DND-41 (cell line): ENCODE results near the gene CHP1.
"Not testable (repeated sequence)": the region's sequence is repeated elsewhere in the genome, so short reads cannot be mapped to it uniquely, and the experiment has no call there.

Experiments
- CTCF ChIP-seq: IDR thresholded peaks from 2 replicates; pipeline ENCODE4 v1.5.1; 2012; ENCODE audit warnings: borderline replicate concordance, low read length, moderate library complexity, mild to moderate bottlenecking; ENCODE audit not compliant: poor library complexity, severe bottlenecking; ENCODE audit errors: extremely low read depth
- EZH2 ChIP-seq: IDR thresholded peaks from 3 replicates; pipeline ENCODE4 v1.6.1; 2012; ENCODE audit warnings: borderline replicate concordance, low read depth, mild to moderate bottlenecking, moderate library complexity, low read length, inconsistent platforms; ENCODE audit not compliant: severe bottlenecking

GRCh38 chr15:41282980-41283652 lies 52.0 kb downstream of the CHP1 start:
- not testable (repeated sequence) for TF ChIP-seq CTCF, EZH2
